Thyroid gland (tissue), 4 donors: ENCODE results near the gene KNOP1.

Experiments
- POLR2A ChIP-seq, 2 donors: fragments of 450-650 bp; IDR thresholded peaks; one replicate each; pipeline ENCODE4 v1.6.1; 2017; ENCODE audit warnings: antibody characterized with exemption in 2 of 2, mild to moderate bottlenecking in 2 of 2, moderate library complexity in 1 of 2
- TF ChIP-seq, protein P1 (sequence below), 6 experiments: fragments of 200-600 bp in 3 of 6; fragments of 450-650 bp in 3 of 6; sonication (generic) in 3 of 6; IDR thresholded peaks; one replicate each; pipeline ENCODE4 v1.5.1; 2016 to 2019; ENCODE audit warnings: antibody characterized with exemption in 6 of 6, mild to moderate bottlenecking in 2 of 6, inconsistent platforms in 1 of 6, moderate library complexity in 1 of 6

DNA sequence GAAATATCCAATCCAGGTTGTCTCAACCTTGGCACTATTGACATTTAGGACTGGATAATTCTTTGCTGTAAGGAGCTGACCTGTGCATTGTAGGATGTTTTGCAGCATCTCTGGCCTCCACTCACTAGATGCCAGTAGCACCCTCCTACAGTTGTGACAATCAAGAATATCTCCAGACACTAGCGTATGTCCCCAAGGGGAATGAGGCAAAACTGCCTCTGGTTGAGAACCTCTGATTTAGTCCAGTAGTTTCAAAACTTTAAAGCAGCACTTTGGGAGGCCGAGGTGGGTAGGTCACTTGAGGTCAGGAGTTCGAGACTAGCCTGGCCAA, 48.5 kb upstream of the KNOP1 start:
- no peak for TF ChIP-seq POLR2A (IDR thresholded peaks at IDR 0.05)
- TF ChIP-seq, protein P1, sequence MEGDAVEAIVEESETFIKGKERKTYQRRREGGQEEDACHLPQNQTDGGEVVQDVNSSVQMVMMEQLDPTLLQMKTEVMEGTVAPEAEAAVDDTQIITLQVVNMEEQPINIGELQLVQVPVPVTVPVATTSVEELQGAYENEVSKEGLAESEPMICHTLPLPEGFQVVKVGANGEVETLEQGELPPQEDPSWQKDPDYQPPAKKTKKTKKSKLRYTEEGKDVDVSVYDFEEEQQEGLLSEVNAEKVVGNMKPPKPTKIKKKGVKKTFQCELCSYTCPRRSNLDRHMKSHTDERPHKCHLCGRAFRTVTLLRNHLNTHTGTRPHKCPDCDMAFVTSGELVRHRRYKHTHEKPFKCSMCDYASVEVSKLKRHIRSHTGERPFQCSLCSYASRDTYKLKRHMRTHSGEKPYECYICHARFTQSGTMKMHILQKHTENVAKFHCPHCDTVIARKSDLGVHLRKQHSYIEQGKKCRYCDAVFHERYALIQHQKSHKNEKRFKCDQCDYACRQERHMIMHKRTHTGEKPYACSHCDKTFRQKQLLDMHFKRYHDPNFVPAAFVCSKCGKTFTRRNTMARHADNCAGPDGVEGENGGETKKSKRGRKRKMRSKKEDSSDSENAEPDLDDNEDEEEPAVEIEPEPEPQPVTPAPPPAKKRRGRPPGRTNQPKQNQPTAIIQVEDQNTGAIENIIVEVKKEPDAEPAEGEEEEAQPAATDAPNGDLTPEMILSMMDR (IDR thresholded peaks at IDR 0.05) = no peak
